Endothelial cell of umbilical vein (primary cell): Measurements from ENCODE around the gene SPINK5.

ENCODE experiments used
- POLR2A ChIP-seq: IDR thresholded peaks from 2 replicates; pipeline ENCODE4 v1.6.1; 2012; ENCODE audit warnings: low read depth, mild to moderate bottlenecking, control low read depth, low read length
- TF ChIP-seq, protein P1 (sequence below), 2 donors: IDR thresholded peaks; 1 replicate in 1 of 2; 2 replicates in 1 of 2; pipeline ENCODE4 v1.5.1; 2011; ENCODE audit warnings: low read length in 2 of 2, mild to moderate bottlenecking in 2 of 2, moderate library complexity in 2 of 2, control low read depth in 1 of 2, inconsistent platforms in 1 of 2, low read depth in 1 of 2; ENCODE audit not compliant: insufficient read depth in 1 of 2; ENCODE audit errors: extremely low read depth in 1 of 2

DNA sequence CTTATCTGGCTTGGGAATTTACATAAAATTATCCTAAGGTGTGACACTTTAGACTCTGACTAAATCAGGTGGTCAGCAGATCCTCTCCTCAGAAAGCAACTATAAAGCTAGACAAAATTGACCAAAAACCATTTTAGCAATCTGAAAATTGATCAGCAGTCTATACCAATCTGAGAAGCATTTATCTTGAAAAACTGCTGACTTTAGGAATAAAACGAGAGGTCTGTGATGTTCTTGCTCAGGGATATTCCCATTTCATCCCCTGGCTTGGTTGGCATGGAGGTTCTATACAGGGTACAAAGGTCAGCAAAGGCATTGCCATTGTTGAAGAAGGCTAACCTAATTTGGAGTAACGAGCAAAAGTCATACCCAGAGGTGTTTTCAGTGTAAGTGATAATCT lies 11.7 kb downstream of the SPINK5 start:
- TF ChIP-seq, protein P1, sequence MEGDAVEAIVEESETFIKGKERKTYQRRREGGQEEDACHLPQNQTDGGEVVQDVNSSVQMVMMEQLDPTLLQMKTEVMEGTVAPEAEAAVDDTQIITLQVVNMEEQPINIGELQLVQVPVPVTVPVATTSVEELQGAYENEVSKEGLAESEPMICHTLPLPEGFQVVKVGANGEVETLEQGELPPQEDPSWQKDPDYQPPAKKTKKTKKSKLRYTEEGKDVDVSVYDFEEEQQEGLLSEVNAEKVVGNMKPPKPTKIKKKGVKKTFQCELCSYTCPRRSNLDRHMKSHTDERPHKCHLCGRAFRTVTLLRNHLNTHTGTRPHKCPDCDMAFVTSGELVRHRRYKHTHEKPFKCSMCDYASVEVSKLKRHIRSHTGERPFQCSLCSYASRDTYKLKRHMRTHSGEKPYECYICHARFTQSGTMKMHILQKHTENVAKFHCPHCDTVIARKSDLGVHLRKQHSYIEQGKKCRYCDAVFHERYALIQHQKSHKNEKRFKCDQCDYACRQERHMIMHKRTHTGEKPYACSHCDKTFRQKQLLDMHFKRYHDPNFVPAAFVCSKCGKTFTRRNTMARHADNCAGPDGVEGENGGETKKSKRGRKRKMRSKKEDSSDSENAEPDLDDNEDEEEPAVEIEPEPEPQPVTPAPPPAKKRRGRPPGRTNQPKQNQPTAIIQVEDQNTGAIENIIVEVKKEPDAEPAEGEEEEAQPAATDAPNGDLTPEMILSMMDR (IDR thresholded peaks at IDR 0.05; ENCODE audit: extremely low read depth in 1 of 2, insufficient read depth in 1 of 2, low read depth in 1 of 2, low read length in 2 of 2): no peak
- no peak for TF ChIP-seq POLR2A
